Measurements from ENCODE around the gene ZC2HC1C.

GRCh38 chr14:75101491-75101890 lies 32.0 kb downstream of the ZC2HC1C start:
- TF ChIP-seq POLR2AphosphoS5 (IDR thresholded peaks at IDR 0.05; ENCODE audit: low read depth, low read length) = no peak
- TF ChIP-seq, protein P1, sequence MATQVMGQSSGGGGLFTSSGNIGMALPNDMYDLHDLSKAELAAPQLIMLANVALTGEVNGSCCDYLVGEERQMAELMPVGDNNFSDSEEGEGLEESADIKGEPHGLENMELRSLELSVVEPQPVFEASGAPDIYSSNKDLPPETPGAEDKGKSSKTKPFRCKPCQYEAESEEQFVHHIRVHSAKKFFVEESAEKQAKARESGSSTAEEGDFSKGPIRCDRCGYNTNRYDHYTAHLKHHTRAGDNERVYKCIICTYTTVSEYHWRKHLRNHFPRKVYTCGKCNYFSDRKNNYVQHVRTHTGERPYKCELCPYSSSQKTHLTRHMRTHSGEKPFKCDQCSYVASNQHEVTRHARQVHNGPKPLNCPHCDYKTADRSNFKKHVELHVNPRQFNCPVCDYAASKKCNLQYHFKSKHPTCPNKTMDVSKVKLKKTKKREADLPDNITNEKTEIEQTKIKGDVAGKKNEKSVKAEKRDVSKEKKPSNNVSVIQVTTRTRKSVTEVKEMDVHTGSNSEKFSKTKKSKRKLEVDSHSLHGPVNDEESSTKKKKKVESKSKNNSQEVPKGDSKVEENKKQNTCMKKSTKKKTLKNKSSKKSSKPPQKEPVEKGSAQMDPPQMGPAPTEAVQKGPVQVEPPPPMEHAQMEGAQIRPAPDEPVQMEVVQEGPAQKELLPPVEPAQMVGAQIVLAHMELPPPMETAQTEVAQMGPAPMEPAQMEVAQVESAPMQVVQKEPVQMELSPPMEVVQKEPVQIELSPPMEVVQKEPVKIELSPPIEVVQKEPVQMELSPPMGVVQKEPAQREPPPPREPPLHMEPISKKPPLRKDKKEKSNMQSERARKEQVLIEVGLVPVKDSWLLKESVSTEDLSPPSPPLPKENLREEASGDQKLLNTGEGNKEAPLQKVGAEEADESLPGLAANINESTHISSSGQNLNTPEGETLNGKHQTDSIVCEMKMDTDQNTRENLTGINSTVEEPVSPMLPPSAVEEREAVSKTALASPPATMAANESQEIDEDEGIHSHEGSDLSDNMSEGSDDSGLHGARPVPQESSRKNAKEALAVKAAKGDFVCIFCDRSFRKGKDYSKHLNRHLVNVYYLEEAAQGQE (IDR thresholded peaks at IDR 0.05; ENCODE audit: insufficient read depth in 1 of 2, low read depth in 2 of 2, low read length in 2 of 2) = no peak
- TF ChIP-seq FOXP2 (optimal IDR thresholded peaks at IDR 0.05; ENCODE audit: borderline replicate concordance, extremely low read depth, extremely low read length, insufficient read depth) = no peak
- TF ChIP-seq SIN3A (IDR thresholded peaks at IDR 0.05; ENCODE audit: borderline replicate concordance, insufficient read depth, low read length) = no peak
- no peak for TF ChIP-seq TAF1 (IDR thresholded peaks at IDR 0.05; ENCODE audit: borderline replicate concordance, insufficient read depth, low read length)

Measured in PFSK-1 (cell line).